OCI-LY7 (cell line): ENCODE data around the gene TTC28. TPM values are rescaled to one million over a fixed set of nuclear protein-coding genes. Genes with fewer than 3 reads are reported as not detected.
"Not testable (repeated sequence)": the region's sequence is repeated elsewhere in the genome, so short reads cannot be mapped to it uniquely, and the experiment has no call there.

Experiments
- BruUV-seq: library from RNA; stranded (reverse); fragments of 400-500 nt; replicated peaks from 2 replicates; lab custom pipeline; 2021; lab: Mats Ljungman, UMichigan
- CTCF ChIA-PET: fragments of 300-600 bp; sonication (Branson Sonifier 250); formaldehyde crosslinking; loops from one replicate; lab custom pipeline; 2022; ENCODE audit warnings: antibody characterized with exemption; ENCODE audit not compliant: unreplicated experiment; lab: Charles Lee
- POLR2A ChIA-PET: fragments of 300-600 bp; sonication (Branson Sonifier 250); formaldehyde crosslinking; loops from one replicate; lab custom pipeline; 2022; ENCODE audit warnings: antibody characterized with exemption; lab: Charles Lee
- DNase-seq: peaks from one replicate; pipeline ENCODE4 v3.0.0-alpha.2; 2015; ENCODE audit warnings: low spot score
- H2AFZ ChIP-seq: fragments of 200-600 bp; sonication (generic), shearing (Covaris generic); 2 replicates; pipeline ENCODE4 v1.6.1; 2014; ENCODE audit warnings: mild to moderate bottlenecking, antibody characterized with exemption, low read length, moderate library complexity
- H3K27ac ChIP-seq: fragments of 200-600 bp; sonication (generic); 2 replicates; pipeline ENCODE4 v1.5.1; 2014; ENCODE audit warnings: mixed run types, low read depth, mild to moderate bottlenecking, moderate library complexity, low read length, inconsistent platforms; ENCODE audit not compliant: poor library complexity, severe bottlenecking
- H3K36me3 ChIP-seq: fragments of 200-600 bp; sonication (generic); 2 replicates; pipeline ENCODE4 v1.6.1; 2014; ENCODE audit warnings: mild to moderate bottlenecking, antibody characterized with exemption, low read length, moderate library complexity, mixed read lengths; ENCODE audit not compliant: insufficient read depth
- H3K4me1 ChIP-seq: fragments of 200-600 bp; sonication (generic); 2 replicates; pipeline ENCODE4 v1.5.1; 2014; ENCODE audit warnings: mild to moderate bottlenecking, low read length; ENCODE audit not compliant: insufficient read depth, poor library complexity, severe bottlenecking
- H3K4me2 ChIP-seq: fragments of 200-600 bp; sonication (generic); 2 replicates; pipeline ENCODE4 v1.6.1; 2014; ENCODE audit warnings: mild to moderate bottlenecking, low read length
- H3K4me3 ChIP-seq: fragments of 200-600 bp; sonication (generic); 2 replicates; pipeline ENCODE4 v1.5.1; 2014; ENCODE audit warnings: mild to moderate bottlenecking, low read depth, low read length; ENCODE audit not compliant: poor library complexity, severe bottlenecking
- H3K79me2 ChIP-seq: fragments of 200-600 bp; sonication (generic); 2 replicates; pipeline ENCODE4 v1.6.1; 2016; ENCODE audit warnings: low read depth, mild to moderate bottlenecking, low read length, moderate library complexity, mixed read lengths; ENCODE audit not compliant: insufficient read depth
- H3K9me2 ChIP-seq: fragments of 200-600 bp; sonication (generic); 2 replicates; pipeline ENCODE4 v1.6.1; 2016; ENCODE audit warnings: mild to moderate bottlenecking, low read length, mixed read lengths; ENCODE audit not compliant: insufficient read depth
- H3K9me3 ChIP-seq: fragments of 200-600 bp; sonication (generic); 2 replicates; pipeline ENCODE4 v1.6.1; 2014; ENCODE audit warnings: mild to moderate bottlenecking, mixed run types, low read length, mixed read lengths
- H4K20me1 ChIP-seq: fragments of 200-600 bp; sonication (generic); 2 replicates; pipeline ENCODE4 v1.6.1; 2014; ENCODE audit warnings: mild to moderate bottlenecking, antibody characterized with exemption, low read length, moderate library complexity, mixed read lengths; ENCODE audit not compliant: insufficient read depth
- EZH2phosphoT487 ChIP-seq: fragments of 200-600 bp; sonication (generic); IDR thresholded peaks from 2 replicates; pipeline ENCODE4 v1.6.1; 2018; ENCODE audit warnings: low read depth, borderline replicate concordance, mild to moderate bottlenecking, mixed run types, antibody characterized with exemption, low read length, moderate library complexity, mixed read lengths
- intact Hi-C: fragments of 100-400 bp; cut with micrococcal nuclease; formaldehyde crosslinking; loops from one replicate; pipeline ENCODE4 v1.10.0; 2022; ENCODE audit not compliant: unreplicated experiment
- total RNA-seq, 2 experiments: library from RNA; depleted of rRNA in 1 of 2; stranded (reverse); fragments of >200 nt in 1 of 2; shearing (Covaris generic) in 1 of 2; gene quantifications; 2 replicates each; pipeline ENCODE4 v1.2.3, GENCODE V29; 2014 to 2022
- TF ChIP-seq, protein P1 (sequence below): fragments of 200-600 bp; sonication (generic); conservative IDR thresholded peaks from 2 replicates; pipeline ENCODE4 v1.5.1; 2014; ENCODE audit warnings: mild to moderate bottlenecking, antibody characterized with exemption, low read length, moderate library complexity, mixed read lengths

The TTC28 gene
- total RNA-seq, 2 experiments from 2014 or later: under 0.01 to 0.55 TPM

DNA sequence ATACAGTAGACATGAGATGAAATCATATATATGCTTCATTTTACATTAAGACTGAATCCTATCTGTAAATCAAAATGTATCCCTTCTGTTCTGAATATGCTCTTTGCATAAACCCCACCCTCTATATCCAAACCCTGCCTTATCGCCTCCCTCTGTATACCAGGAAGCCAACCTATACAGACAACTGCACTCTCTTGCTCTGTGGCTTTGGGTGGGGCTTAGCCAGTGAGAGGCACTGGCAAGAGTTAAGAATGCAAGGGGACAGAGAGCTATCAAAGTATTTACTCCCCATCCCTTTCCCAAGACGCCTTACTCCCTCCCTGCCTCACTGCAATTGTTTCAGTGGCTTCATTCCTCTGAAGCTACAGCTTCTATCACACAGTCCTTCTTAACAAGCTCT lies 309.8 kb downstream of the TTC28 start:
- Histone ChIP-seq H3K36me3 (no peaks in the 10 kb centered on the region), H3K79me2 (no peaks in the 10 kb centered on the region), H3K4me2 (no peak overlapping the region), H2AFZ (no peak overlapping the region), H3K27ac (no peak overlapping the region), H3K4me1 (no peaks in the 10 kb centered on the region), H3K9me2 (no peaks in the 10 kb centered on the region), H3K4me3 (no peak overlapping the region), H4K20me1 (no peaks in the 10 kb centered on the region), H3K9me3 (no peaks in the 10 kb centered on the region)
- POLR2A ChIA-PET: interaction anchor here (0.6 kb wide), 1 partner anchor 61 kb away, joined by 3 read pairs; no protein-coding TSS in a partner anchor
- intact Hi-C loops: no loop called here
- no peak for TF ChIP-seq EZH2phosphoT487
- TF ChIP-seq, protein P1, sequence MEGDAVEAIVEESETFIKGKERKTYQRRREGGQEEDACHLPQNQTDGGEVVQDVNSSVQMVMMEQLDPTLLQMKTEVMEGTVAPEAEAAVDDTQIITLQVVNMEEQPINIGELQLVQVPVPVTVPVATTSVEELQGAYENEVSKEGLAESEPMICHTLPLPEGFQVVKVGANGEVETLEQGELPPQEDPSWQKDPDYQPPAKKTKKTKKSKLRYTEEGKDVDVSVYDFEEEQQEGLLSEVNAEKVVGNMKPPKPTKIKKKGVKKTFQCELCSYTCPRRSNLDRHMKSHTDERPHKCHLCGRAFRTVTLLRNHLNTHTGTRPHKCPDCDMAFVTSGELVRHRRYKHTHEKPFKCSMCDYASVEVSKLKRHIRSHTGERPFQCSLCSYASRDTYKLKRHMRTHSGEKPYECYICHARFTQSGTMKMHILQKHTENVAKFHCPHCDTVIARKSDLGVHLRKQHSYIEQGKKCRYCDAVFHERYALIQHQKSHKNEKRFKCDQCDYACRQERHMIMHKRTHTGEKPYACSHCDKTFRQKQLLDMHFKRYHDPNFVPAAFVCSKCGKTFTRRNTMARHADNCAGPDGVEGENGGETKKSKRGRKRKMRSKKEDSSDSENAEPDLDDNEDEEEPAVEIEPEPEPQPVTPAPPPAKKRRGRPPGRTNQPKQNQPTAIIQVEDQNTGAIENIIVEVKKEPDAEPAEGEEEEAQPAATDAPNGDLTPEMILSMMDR: no peak
- DNase-seq: no peak
- BruUV-seq: no TSS peak
- CTCF ChIA-PET: no interaction called here

DNA sequence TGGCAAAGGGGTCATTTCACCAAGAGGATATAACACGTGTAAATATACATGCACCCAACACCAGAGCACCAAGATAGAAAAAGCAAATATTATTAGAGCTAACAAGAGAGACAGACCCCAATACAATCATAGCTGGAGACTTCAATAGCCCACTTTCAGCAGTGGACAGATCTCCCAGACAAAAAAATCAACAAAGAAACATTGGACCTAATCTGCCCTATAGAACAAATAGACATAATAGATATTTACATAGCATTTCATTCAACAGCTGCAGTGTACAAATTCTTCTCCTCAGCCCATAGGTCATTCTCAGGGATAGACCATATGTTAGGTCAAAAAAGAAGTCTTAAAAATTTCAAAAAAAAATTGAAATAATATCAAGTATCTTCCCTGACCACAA lies 312.8 kb downstream of the TTC28 start:
- no peak overlapping the region for H3K4me3 ChIP-seq
- no peak overlapping the region for H3K27ac ChIP-seq
- intact Hi-C loops: no loop called here
- POLR2A ChIA-PET: no interaction called here
- H4K20me1 ChIP-seq: no peaks in the 10 kb centered on the region
- no peaks in the 10 kb centered on the region for H3K4me1 ChIP-seq
- no peak overlapping the region for H3K4me2 ChIP-seq
- no peaks in the 10 kb centered on the region for H3K9me2 ChIP-seq
- TF ChIP-seq, protein P1: no peak
- TF ChIP-seq EZH2phosphoT487: no peak
- H2AFZ ChIP-seq: no peak overlapping the region
- DNase-seq: no peak
- no peaks in the 10 kb centered on the region for H3K79me2 ChIP-seq
- CTCF ChIA-PET: no interaction called here
- no peaks in the 10 kb centered on the region for H3K36me3 ChIP-seq
- no TSS peak for BruUV-seq
- H3K9me3 ChIP-seq: no peaks in the 10 kb centered on the region

DNA sequence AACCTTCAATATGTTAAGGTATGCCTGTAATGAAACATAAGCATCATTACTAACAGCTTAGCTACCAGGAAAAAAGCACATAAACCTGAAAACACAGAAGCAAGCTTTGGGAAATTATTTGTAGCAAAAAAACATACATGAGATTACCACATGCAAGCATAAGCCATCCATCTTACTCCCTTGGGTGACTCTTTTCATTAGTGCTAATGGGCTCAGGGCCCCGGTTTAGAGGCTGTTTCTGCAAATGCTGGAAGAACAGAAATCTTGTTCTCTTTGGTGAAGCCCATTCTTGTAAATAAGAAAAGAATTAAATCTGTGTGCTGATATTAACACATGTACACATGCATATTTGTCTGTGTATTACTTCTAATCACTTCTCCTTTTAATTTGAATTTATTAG lies 314.3 kb downstream of the TTC28 start:
- no peaks in the 10 kb centered on the region for H3K4me1 ChIP-seq
- H3K4me3 ChIP-seq: no peak overlapping the region
- no peaks in the 10 kb centered on the region for H3K79me2 ChIP-seq
- no peaks in the 10 kb centered on the region for H3K9me2 ChIP-seq
- H4K20me1 ChIP-seq: no peaks in the 10 kb centered on the region
- no TSS peak for BruUV-seq
- H2AFZ ChIP-seq: no peak overlapping the region
- CTCF ChIA-PET: no interaction called here
- H3K36me3 ChIP-seq: no peaks in the 10 kb centered on the region
- H3K27ac ChIP-seq: no peak overlapping the region
- H3K4me2 ChIP-seq: no peak overlapping the region
- POLR2A ChIA-PET: no interaction called here
- H3K9me3 ChIP-seq: no peaks in the 10 kb centered on the region
- DNase-seq: no peak
- intact Hi-C loops: no loop called here
- no peak for TF ChIP-seq EZH2phosphoT487
- TF ChIP-seq, protein P1: no peak

DNA sequence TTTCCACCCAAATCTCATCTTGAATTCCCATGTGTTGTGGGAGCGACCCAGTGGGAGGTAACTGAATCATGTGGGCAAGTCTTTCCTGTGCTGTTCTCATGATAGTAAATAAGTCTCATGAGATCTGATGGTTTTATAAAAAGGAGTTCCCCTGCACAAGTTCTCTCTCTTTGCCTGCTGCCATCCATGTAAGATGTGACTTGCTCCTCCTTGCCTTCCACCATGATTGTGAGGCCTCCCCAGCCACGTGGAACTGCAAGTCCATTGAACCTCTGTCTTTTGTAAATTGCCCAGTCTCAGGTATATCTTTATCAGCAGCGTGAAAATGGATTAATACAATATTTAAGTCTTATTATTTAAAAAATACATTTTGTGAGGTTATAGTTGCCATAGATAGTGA lies 315.5 kb downstream of the TTC28 start:
- H3K27ac ChIP-seq: not testable (repeated sequence)

More for the DNA sequence above, 315.5 kb downstream of the TTC28 start:
- H3K4me1 ChIP-seq, H3K4me2 ChIP-seq, H4K20me1 ChIP-seq, POLR2A ChIA-PET, H3K4me3 ChIP-seq, intact Hi-C loops, H2AFZ ChIP-seq, H3K79me2 ChIP-seq, DNase-seq, H3K9me3 ChIP-seq, BruUV-seq, H3K36me3 ChIP-seq, CTCF ChIA-PET, H3K9me2 ChIP-seq: not testable (repeated sequence)
